Kidney epithelial cell (primary cell): ENCODE results near the gene SRXN1. TPM values are rescaled to one million over a fixed set of nuclear protein-coding genes. Genes with fewer than 3 reads are reported as not detected.

Experiments
- DNase-seq: peaks from one replicate; pipeline ENCODE4 v3.0.0-alpha.2; 2010; ENCODE audit warnings: low read depth
- H3K27me3 ChIP-seq: 2 replicates; pipeline ENCODE4 v1.6.0; 2011; ENCODE audit warnings: low read length; ENCODE audit not compliant: control insufficient read depth, insufficient read depth
- H3K36me3 ChIP-seq: 2 replicates; pipeline ENCODE4 v1.5.1; 2011; ENCODE audit warnings: low read length; ENCODE audit not compliant: control insufficient read depth, insufficient read depth
- H3K4me3 ChIP-seq: 2 replicates; pipeline ENCODE4 v1.5.1; 2011; ENCODE audit warnings: low read depth, mild to moderate bottlenecking, control low read depth, low read length
- total RNA-seq: library from RNA; depleted of rRNA; stranded (reverse); fragments of >200 nt; gene quantifications from 2 replicates; pipeline ENCODE4 v1.2.3, GENCODE V29; 2015
- TF ChIP-seq, protein P1 (sequence below): IDR thresholded peaks from 2 replicates; pipeline ENCODE4 v1.5.1; 2011; ENCODE audit warnings: mild to moderate bottlenecking, moderate library complexity, low read length, control low read depth, inconsistent platforms; ENCODE audit not compliant: insufficient read depth, poor library complexity, severe bottlenecking

The SRXN1 gene
- total RNA-seq, 1 donor from 2014 or later: 31.4 TPM

DNA sequence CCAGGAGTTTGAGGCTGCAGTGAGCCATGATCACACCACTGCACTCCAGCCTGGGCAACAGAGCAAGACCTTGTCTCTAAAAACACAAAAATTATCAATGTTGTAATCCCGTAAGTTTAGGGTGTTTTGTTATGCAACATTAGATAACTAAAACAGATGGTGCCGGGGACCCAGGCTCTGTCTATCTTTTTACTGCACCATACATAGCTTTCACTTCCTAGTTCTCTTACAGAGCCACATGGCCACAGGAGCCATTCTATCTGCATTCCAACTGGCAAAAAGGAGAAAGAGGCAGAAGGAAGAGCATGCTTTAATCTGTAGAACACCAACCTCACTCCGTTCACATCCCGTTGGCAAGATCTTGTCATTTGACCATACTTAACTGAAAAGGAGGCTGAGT lies 37.5 kb downstream of the SRXN1 start:
- DNase-seq: no peak
- Histone ChIP-seq H3K36me3 (no peaks in the 10 kb centered on the region), H3K4me3 (no peak overlapping the region), H3K27me3 (peaks cover 30% of the 10 kb centered on the region)
- TF ChIP-seq, protein P1, sequence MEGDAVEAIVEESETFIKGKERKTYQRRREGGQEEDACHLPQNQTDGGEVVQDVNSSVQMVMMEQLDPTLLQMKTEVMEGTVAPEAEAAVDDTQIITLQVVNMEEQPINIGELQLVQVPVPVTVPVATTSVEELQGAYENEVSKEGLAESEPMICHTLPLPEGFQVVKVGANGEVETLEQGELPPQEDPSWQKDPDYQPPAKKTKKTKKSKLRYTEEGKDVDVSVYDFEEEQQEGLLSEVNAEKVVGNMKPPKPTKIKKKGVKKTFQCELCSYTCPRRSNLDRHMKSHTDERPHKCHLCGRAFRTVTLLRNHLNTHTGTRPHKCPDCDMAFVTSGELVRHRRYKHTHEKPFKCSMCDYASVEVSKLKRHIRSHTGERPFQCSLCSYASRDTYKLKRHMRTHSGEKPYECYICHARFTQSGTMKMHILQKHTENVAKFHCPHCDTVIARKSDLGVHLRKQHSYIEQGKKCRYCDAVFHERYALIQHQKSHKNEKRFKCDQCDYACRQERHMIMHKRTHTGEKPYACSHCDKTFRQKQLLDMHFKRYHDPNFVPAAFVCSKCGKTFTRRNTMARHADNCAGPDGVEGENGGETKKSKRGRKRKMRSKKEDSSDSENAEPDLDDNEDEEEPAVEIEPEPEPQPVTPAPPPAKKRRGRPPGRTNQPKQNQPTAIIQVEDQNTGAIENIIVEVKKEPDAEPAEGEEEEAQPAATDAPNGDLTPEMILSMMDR: no peak

DNA sequence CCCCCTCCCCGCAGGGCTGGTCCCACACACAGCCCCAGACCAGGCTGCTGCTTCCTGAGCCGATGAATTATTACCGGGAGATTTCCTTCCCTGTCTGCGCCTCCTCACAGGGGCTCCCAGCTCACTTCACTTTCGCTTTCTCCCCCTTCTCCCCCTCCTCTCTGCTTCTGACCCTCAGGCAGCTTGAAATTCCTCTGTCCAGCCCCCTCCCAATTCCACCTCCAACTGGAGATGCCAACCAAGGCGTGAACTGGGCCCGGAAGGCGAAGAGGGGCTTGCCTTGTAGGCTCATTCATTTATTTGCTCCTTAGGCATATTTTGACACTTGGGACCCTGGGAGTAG lies 41.2 kb downstream of the SRXN1 start:
- TF ChIP-seq, protein P1: no peak
- DNase-seq: no peak
- Histone ChIP-seq H3K36me3 (no peaks in the 10 kb centered on the region), H3K27me3 (peaks cover 51% of the 10 kb centered on the region), H3K4me3 (no peak overlapping the region)

DNA sequence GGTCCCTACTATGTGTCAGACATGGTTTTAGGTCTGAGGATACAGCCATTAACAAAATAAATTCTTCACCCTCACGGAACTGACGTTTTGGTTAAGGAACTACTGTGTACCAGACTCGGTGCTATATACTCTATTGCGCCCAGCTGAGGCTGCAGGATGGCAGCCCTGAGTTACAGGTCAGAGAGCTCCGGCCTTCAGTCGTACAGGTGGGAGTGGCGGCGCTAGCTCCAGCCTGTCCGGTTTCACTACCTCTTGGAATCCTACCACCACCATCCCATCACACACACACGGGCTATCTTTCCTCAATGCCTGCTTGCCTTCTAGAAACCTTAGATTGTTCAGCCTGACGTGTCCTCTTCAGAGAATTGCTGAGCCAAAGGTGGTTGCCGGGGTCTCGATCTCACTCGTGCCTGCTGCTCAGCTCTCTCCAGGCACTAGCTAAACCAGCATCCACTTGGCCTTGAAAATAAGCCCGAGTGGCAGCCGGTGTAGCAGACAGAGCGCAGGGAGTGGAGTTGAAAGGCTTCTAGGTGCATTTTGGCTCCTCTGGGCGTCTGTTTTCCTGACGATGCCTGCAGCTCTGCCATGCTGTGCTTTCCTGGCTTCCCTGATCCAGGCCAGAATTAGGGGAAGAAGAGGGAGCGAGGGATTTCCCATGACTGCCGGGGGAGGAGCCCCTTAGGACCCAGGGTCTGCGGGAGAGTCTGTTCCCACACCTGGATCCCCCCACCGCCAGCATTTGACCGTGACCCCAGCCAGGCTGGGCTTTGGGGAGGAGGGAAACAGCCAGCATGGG lies 41.8 kb downstream of the SRXN1 start:
- Histone ChIP-seq H3K4me3 (no peak overlapping the region), H3K36me3 (no peaks in the 10 kb centered on the region), H3K27me3 (peaks cover 51% of the 10 kb centered on the region)
- no peak for DNase-seq
- TF ChIP-seq, protein P1: no peak

DNA sequence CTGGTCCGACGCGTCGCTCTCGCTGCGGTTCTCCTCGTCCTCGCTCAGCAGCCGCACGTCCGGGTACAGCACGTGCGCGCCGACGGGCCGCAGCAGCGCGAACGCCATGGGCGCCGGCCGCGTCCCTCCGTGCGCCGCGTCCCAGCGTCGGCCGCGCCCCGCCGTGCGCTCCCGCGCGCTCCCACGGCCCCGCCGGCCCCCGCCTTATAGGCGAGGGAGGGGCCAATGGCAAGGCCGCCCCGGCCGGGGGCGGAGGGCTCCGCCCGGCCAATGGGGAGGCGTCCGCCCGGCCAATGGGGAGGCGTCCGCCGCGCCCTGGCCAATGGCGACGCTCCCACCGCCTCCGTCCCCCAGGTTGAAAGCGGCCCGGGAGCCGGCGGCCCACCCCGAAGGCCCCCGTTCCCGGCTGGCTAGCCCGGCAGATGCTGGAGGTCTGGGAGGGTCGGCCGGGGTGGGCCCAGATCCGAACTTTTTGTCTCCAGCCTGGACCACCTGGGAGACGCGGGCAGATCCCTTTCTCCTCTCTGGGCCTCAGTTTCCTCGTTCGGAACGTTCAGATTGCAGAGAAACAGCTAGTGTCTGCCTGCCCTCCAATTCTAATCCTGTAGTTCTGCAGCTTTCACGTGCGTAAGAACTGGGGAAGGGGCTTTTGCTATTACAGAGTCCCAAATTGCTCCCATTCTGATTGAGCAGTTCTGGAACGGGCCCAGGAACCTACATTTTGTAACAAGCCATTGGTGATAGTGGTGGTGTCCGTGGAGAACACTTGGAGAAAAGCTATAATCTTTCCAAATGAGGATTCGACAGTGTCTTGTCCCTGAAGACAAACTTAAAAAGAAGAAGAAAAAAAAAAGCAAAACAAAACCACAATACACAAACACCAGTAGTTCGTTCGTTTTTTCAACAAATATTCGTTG lies 42.6 kb downstream of the SRXN1 start, which contains the start of gene TCF15:
Gene TCF15, minus strand, starts transcription at position 180 of the 917 bp plus-strand sequence. Its CDS starts 72 bp downstream, at position 108.
- TF ChIP-seq, protein P1: no peak
- no peak for DNase-seq
- peaks cover 54% of the 10 kb centered on the region for H3K27me3 ChIP-seq
- H3K4me3 ChIP-seq: no peak within 1 kb of the TSS
- no peaks in the 10 kb centered on the region for H3K36me3 ChIP-seq

DNA sequence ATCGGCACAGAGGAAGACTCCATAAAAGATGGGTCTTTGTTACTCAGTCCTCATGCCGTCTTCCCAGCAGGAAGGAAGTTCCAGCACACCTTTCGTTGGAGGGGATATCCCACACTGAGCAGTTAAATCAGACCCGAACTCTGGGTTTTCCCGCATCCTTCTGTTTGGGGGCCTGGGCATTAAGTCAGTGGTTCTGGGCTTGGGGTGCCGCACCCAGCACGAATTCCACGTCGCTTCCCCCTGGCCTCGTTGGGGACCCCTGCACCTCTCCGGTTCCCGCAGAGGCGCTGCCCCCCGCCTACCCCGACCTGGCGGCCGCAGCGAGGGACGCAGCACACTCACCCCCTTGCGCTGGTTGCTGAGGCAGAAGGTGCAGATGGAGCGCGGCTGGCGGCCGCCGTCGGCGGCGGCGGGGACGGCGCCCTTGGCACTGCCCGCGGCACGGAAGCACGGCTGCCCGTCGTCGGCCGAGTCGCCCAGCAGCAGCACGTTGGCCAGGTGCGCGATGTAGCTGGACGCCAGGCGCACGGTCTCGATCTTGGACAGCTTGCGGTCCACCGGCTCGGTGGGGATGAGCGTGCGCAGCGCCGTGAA lies 43.5 kb downstream of the SRXN1 start:
- TF ChIP-seq, protein P1: no peak
- DNase-seq: no peak
- Histone ChIP-seq H3K36me3 (no peaks in the 10 kb centered on the region), H3K27me3 (peaks cover 55% of the 10 kb centered on the region), H3K4me3 (no peak overlapping the region)
